OCI-LY7 (cell line): ENCODE results near the gene C4BPA. TPM values are rescaled to one million over a fixed set of nuclear protein-coding genes. Genes with fewer than 3 reads are reported as not detected.

Source experiments
- BruUV-seq: library from RNA; stranded (reverse); fragments of 400-500 nt; replicated peaks from 2 replicates; lab custom pipeline; 2021; lab: Mats Ljungman, UMichigan
- CTCF ChIA-PET: fragments of 300-600 bp; sonication (Branson Sonifier 250); formaldehyde crosslinking; loops from one replicate; lab custom pipeline; 2022; ENCODE audit warnings: antibody characterized with exemption; ENCODE audit not compliant: unreplicated experiment; lab: Charles Lee
- POLR2A ChIA-PET: fragments of 300-600 bp; sonication (Branson Sonifier 250); formaldehyde crosslinking; loops from one replicate; lab custom pipeline; 2022; ENCODE audit warnings: antibody characterized with exemption; lab: Charles Lee
- DNase-seq: peaks from one replicate; pipeline ENCODE4 v3.0.0-alpha.2; 2015; ENCODE audit warnings: low spot score
- H2AFZ ChIP-seq: fragments of 200-600 bp; sonication (generic), shearing (Covaris generic); 2 replicates; pipeline ENCODE4 v1.6.1; 2014; ENCODE audit warnings: mild to moderate bottlenecking, antibody characterized with exemption, low read length, moderate library complexity
- H3K27ac ChIP-seq: fragments of 200-600 bp; sonication (generic); 2 replicates; pipeline ENCODE4 v1.5.1; 2014; ENCODE audit warnings: mixed run types, low read depth, mild to moderate bottlenecking, moderate library complexity, low read length, inconsistent platforms; ENCODE audit not compliant: poor library complexity, severe bottlenecking
- H3K36me3 ChIP-seq: fragments of 200-600 bp; sonication (generic); 2 replicates; pipeline ENCODE4 v1.6.1; 2014; ENCODE audit warnings: mild to moderate bottlenecking, antibody characterized with exemption, low read length, moderate library complexity, mixed read lengths; ENCODE audit not compliant: insufficient read depth
- H3K4me1 ChIP-seq: fragments of 200-600 bp; sonication (generic); 2 replicates; pipeline ENCODE4 v1.5.1; 2014; ENCODE audit warnings: mild to moderate bottlenecking, low read length; ENCODE audit not compliant: insufficient read depth, poor library complexity, severe bottlenecking
- H3K4me2 ChIP-seq: fragments of 200-600 bp; sonication (generic); 2 replicates; pipeline ENCODE4 v1.6.1; 2014; ENCODE audit warnings: mild to moderate bottlenecking, low read length
- H3K4me3 ChIP-seq: fragments of 200-600 bp; sonication (generic); 2 replicates; pipeline ENCODE4 v1.5.1; 2014; ENCODE audit warnings: mild to moderate bottlenecking, low read depth, low read length; ENCODE audit not compliant: poor library complexity, severe bottlenecking
- H3K79me2 ChIP-seq: fragments of 200-600 bp; sonication (generic); 2 replicates; pipeline ENCODE4 v1.6.1; 2016; ENCODE audit warnings: low read depth, mild to moderate bottlenecking, low read length, moderate library complexity, mixed read lengths; ENCODE audit not compliant: insufficient read depth
- H3K9me2 ChIP-seq: fragments of 200-600 bp; sonication (generic); 2 replicates; pipeline ENCODE4 v1.6.1; 2016; ENCODE audit warnings: mild to moderate bottlenecking, low read length, mixed read lengths; ENCODE audit not compliant: insufficient read depth
- H3K9me3 ChIP-seq: fragments of 200-600 bp; sonication (generic); 2 replicates; pipeline ENCODE4 v1.6.1; 2014; ENCODE audit warnings: mild to moderate bottlenecking, mixed run types, low read length, mixed read lengths
- H4K20me1 ChIP-seq: fragments of 200-600 bp; sonication (generic); 2 replicates; pipeline ENCODE4 v1.6.1; 2014; ENCODE audit warnings: mild to moderate bottlenecking, antibody characterized with exemption, low read length, moderate library complexity, mixed read lengths; ENCODE audit not compliant: insufficient read depth
- CTCF ChIP-seq: fragments of 200-600 bp; sonication (generic); conservative IDR thresholded peaks from 2 replicates; pipeline ENCODE4 v1.5.1; 2014; ENCODE audit warnings: mild to moderate bottlenecking, antibody characterized with exemption, low read length, moderate library complexity, mixed read lengths
- EZH2phosphoT487 ChIP-seq: fragments of 200-600 bp; sonication (generic); IDR thresholded peaks from 2 replicates; pipeline ENCODE4 v1.6.1; 2018; ENCODE audit warnings: low read depth, borderline replicate concordance, mild to moderate bottlenecking, mixed run types, antibody characterized with exemption, low read length, moderate library complexity, mixed read lengths
- intact Hi-C: fragments of 100-400 bp; cut with micrococcal nuclease; formaldehyde crosslinking; loops from one replicate; pipeline ENCODE4 v1.10.0; 2022; ENCODE audit not compliant: unreplicated experiment
- total RNA-seq, 2 experiments: library from RNA; depleted of rRNA in 1 of 2; stranded (reverse); fragments of >200 nt in 1 of 2; shearing (Covaris generic) in 1 of 2; gene quantifications; 2 replicates each; pipeline ENCODE4 v1.2.3, GENCODE V29; 2014 to 2022

The C4BPA gene
- total RNA-seq, 2 experiments from 2014 or later, result not detected

- Histone ChIP-seq H3K27ac (no peak overlapping the region), H3K9me3 (no peaks in the 10 kb centered on the region), H3K4me3 (no peak overlapping the region), H4K20me1 (no peaks in the 10 kb centered on the region), H3K79me2 (no peaks in the 10 kb centered on the region), H3K4me2 (no peak overlapping the region), H3K36me3 (peaks cover 13% of the 10 kb centered on the region; the same call in 1 of the 2 replicates), H3K4me1 (peaks cover 6% of the 10 kb centered on the region), H2AFZ (no peak overlapping the region), H3K9me2 (no peaks in the 10 kb centered on the region)
- ChIA-PET POLR2A (interaction anchor here (0.6 to 2.3 kb wide), 4 partner anchors 10 to 139 kb away, joined by 3 to 8 read pairs (median 4); no protein-coding TSS in a partner anchor), CTCF (no interaction called here)
- TF ChIP-seq EZH2phosphoT487 (no peak), CTCF (no peak)
- no peak for DNase-seq
- no TSS peak for BruUV-seq
- intact Hi-C loops, result loop anchor here (10.0 kb wide), 1 partner anchor 69 kb away; no protein-coding TSS in a partner anchor
Observed at GRCh38 chr1:207073906-207074820, 29.9 kb upstream of the C4BPA start.

DNA sequence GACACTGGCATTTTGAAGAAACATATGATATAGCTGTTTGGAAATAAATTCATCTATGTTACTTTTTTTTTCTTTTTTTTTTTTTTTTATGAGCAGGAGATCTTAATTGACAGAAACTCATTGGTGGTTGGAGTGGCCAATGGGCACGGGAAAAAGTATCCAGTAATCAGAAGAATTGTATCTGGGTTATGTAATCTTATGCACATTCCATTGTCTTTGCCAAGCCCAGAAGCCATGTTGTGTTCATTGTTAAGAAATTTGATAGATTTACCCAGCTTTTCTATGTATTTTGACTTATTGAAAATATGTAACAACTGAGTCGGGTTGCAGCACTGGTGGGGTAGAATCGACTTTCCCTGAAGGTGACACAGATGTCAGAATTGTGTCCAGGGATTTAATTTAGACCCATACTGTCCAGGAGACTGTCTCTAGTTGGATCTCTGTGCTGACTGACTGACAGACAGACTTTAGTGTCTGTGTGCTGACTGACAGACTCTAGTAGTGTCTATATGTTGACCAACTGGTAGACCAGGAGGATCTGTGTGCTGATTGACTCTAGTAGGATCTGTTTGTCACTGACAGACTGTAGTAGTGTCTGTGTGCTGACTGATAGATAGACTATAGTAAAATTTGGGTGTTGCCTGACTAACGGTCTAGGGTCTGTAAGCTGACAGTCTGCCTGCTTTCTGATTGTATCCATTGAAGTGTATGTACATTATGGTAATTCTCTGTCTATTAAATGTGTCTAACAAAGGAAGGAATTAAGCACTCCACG is 27.7 kb upstream of the C4BPA start:
- Histone ChIP-seq H3K4me3 (no peak overlapping the region), H3K27ac (no peak overlapping the region), H3K4me1 (no peaks in the 10 kb centered on the region), H3K79me2 (no peaks in the 10 kb centered on the region), H3K9me3 (no peaks in the 10 kb centered on the region), H3K9me2 (no peaks in the 10 kb centered on the region), H4K20me1 (no peaks in the 10 kb centered on the region), H3K4me2 (no peak overlapping the region), H2AFZ (no peak overlapping the region), H3K36me3 (no peaks in the 10 kb centered on the region)
- DNase-seq, result no peak
- intact Hi-C loops, result loop anchor here (5.0 to 10.0 kb wide), 2 partner anchors 34 to 72 kb away; no protein-coding TSS in a partner anchor
- POLR2A ChIA-PET, result interaction anchor here (0.6 to 2.3 kb wide), 4 partner anchors 8 to 81 kb away, joined by 3 to 8 read pairs (median 4); partner anchors contain the start of gene PFKFB2
- CTCF ChIA-PET, result interaction anchor here (1.2 kb wide), 1 partner anchor 24 kb away, joined by 3 read pairs; the partner anchor contains the start of gene PFKFB2
- no TSS peak for BruUV-seq
- TF ChIP-seq CTCF (no peak), EZH2phosphoT487 (no peak)
